GM18526 (cell line): ENCODE results near the gene DYNC2LI1.

Source experiments
- POLR2A ChIP-seq: IDR thresholded peaks from 3 replicates; pipeline ENCODE4 v1.6.1; 2011; ENCODE audit not compliant: insufficient read length; ENCODE audit errors: extremely low read depth

Gene DYNC2LI1

DNA sequence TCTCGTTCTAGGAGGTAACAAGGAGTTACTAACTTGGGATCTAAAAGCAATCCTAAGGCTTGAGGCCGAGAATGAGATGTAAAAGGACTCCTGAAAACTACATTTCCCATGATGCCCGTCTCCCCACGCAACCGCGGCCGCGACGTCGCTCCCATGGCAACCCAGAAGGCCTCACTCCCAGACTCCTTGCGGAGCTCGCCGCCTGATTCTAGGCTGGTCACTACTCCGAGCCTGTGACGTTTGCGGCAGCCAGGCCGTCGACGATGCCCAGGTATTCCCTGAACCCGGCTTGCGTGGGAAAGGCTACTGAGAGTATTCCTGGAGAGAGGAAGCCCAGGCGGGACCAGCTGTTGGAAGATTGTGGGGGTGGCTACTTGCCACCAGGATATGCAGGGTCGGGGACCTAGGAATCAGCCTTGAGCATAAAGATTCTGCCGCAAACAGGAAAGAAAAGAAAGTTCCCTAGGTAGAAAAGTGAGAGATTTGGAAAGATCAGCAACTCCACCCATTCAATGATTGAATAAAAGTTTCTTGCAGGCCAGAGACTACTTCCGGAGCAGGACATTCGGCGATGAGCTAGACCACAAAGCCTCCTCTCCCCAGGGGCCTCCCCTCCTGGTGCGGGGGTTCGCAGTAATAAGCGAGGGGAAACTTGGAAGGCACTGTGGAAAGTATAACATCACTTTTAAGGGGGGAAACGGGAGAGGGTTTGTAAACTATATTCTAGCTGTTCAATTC is at the start of gene DYNC2LI1:
Gene DYNC2LI1 (plus strand): TSS at position 164 of the 738 bp plus-strand sequence. CDS start 100 bp downstream, at position 264.
- peak; percentile 39 for TF ChIP-seq POLR2A

DNA sequence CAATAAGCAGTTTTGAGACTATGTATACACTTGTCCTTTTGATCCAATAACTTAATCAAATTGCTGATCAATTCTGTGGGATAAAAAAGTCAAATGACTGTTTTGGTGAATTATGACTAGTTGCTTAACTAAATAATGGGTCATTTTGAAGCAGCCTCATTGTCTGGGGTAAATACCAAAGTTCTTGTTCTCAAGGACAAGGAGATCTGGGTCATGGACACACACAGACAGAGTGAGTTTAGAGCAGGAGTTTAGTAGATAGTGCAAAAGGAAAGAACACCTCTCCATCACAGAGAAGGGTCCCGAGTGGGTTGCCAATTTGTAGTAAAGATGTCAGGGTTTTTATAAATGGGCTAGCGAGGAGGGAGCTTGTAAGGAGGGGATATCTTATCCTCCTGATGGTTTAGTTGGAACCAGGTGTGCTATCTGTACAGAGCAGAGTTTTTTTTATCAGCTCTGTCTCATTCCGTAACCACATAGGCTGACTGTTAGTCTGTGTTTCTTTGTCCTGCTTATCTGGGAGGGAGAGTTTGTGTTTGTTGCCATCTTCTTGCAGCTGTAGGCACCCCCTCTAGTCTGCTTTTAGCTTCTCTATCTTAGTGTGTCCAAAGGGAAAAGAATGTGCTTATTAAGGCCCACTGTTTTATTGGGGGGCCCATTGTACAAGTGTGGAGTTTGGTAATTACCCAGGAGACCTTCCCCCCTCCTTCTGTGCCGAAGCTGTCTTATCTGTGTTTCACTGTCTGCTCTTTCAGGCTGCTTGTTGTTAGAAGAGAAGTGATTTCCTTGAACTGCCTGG is 48.9 kb upstream of the DYNC2LI1 start:
- no peak for TF ChIP-seq POLR2A

DNA sequence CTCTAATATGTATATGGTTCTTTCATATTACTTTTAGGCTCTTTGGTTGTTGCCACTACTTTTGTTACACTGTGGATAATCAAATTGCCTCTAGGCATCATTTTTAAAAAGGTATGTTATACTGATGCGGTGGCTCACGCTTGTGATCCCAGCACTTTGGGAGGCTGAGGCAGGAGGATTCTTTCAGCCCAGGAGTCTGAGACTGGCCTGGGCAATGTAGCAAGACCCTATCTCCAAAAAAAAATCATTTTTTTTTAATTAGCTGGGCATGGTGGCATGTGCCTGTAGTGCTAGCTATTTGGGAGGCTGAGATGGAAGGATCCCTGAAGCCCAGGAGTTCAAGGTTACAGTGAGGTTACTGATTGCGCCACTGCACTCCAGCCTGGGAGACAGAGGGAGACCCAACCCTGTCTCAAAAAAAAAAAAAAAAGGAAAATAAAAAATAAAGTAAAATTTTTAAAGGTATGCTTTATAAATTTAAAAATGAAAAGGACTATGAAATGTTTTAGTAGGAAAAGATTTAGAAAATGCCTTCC is 48.1 kb upstream of the DYNC2LI1 start:
- TF ChIP-seq POLR2A: no peak

DNA sequence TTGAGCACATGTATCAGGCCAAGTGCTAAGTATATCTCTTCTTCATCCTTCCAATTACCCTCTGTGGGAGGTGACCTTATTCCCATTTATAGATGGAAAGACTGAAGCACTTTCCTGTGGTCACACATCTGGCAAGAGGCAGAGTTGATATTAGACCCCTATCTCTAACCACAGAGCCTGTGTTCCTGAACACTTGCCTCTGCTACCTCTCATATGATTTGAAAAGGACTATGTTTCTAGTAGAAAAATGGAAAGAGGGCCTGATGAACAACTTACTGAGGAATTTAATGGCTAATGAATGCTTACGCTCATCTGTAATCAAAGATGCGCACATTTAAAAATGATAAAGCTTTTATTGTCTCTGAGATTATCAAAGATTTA is 46.2 kb upstream of the DYNC2LI1 start:
- TF ChIP-seq POLR2A: no peak

DNA sequence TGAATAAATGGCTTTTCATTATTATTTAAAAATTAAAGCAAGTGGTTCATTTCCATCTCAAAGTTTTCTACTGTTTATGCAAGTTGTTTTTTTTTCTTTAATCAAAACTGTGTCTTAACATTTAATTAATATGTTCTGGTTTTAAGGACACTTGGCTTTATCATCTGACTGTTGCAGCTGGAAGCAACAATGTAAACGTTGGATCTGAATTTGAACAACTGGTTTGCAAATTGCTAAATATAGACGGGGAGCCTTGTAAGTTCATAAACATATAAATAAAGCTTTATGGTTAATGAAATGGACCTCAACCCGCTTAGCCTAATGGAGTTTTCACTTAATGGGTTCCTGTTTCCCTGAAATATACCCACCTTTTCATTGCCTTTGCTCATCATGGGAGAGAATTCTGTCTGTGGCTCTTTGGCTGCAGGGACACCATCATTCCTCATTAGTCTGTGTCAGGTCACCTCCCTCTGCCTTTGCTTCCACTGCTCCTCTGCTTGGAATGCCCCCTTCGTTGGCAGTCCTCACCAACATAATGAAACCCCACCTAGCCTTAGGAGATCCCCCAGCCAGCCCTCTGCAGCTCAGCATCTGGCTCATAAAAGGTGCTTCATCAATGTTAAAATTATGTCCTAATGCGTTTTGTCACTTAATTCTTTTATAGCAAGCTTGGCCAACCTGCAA is 44.2 kb upstream of the DYNC2LI1 start:
- no peak for TF ChIP-seq POLR2A

DNA sequence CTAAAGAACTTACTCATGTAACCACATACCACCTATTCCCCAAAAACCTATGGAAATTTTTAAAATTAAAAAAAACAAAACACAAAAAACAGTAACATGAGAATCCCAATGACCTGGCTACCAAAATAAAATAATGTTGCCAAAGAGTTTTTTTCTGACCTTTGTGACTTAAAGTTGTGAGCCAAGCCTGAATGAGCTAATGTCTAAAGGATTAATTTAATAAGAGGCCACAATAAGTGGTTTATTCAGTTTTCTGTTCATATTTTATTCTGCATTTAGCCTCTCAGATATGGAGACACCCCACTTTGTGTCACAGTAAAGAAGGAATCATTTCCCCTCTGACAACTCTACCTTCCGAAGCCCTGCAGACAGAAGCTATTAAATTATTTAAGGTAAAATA is 42.6 kb upstream of the DYNC2LI1 start:
- TF ChIP-seq POLR2A: no peak

DNA sequence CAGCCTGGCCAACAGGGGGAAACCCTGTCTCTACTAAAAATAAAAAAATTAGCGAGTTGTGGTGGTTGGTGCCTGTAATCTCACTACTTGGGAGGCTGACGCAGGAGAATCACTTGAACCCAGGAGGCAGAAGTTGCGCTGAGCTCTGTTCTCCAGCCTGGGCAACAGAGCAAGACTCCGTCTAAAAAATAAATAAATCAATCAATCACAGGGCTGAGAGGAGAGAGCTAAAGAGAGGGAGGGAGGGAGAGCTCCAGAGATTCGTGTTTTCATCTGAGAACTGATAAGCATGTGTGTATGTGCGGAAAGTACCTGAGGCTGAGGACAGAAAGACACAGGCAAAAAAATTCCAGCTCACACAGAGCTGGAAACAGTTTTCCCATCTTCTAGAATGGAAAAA is 37.2 kb upstream of the DYNC2LI1 start:
- no peak for TF ChIP-seq POLR2A

DNA sequence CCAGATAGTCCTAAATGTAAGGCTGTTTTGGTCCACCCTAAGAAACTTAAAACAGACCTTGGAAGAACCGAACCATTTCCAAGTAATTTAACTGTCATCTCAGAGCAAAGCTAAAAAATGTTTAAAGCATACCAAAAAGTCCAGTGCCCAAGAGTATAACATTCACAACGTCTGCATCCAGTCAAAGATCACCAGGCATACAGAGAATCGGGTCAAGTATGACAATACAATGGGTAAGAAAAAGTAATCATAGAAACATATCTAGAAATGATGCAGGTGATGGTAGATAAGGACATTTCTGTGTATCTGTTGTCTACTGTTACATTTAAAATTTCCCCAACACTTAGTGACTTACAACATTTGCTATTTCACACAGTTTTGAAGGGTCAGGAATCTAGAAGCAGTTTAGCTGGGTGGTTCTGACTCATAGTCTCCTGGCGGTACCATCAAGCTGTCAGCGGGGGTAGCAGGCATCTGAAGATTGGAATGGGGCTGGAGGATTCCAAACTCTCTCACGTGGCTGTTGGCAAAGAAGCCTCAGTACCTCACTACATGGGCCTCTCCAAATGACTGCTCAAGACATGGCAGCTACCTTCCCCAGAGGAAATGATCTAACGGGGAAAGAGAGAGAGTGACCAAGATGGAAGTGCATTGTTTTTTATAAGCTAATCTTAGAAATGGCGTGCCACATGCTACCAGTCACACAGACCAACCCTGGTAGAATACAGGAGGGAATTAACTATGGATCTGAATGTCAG is 36.6 kb upstream of the DYNC2LI1 start:
- no peak for TF ChIP-seq POLR2A

DNA sequence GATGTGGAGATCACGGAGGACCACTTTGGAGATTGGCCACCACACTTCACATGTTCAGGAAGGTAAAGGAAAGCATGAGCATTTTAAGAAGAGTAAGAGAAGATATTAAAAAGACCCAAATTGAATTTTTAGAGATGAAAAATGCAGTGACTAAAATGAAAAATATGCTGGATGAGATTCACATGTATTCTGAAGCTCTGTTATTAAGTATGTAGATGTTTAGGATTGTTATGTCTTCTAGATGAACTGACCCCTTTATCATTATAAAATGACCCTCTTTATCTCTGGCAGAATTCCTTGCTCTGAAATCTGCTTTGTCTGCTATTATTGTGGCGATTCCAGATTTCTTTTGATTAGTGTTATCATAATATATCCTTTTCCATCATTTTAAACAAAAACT is 36.0 kb upstream of the DYNC2LI1 start:
- TF ChIP-seq POLR2A: no peak

DNA sequence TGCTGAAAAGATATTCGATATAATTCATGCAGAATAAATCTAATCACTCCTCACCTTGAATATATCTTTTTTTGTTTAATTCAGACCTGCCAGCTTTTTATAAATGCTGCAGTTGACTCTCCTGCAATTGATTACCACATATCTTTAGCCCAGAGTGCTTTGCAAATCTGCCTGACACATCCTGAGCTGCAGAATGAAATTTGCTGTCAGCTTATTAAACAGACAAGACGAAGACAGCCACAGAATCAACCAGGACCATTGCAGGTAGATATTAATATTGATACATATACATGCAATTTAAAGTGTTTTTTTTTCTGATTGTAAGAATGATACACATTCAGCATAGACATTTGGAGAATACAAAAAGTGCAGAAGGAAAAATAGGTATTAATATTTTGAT is 35.6 kb upstream of the DYNC2LI1 start:
- TF ChIP-seq POLR2A: no peak

DNA sequence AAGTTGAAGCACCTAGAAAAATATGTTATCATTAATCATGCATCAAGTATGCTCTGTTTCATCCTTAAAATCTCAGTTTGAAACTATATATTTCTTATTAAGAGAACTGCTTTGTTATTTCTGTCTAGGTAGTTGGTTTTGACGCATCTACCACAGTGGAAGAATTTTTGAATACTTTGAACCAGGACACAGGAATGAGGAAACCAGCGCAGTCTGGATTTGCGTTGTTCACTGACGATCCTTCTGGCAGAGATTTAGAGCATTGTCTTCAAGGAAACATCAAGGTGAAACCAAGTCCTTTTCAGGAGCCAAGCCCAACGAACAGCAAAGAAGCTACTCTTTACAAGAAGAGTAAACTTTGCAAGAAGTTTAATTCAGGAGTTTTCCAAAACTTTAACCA is 30.1 kb upstream of the DYNC2LI1 start:
- no peak for TF ChIP-seq POLR2A

DNA sequence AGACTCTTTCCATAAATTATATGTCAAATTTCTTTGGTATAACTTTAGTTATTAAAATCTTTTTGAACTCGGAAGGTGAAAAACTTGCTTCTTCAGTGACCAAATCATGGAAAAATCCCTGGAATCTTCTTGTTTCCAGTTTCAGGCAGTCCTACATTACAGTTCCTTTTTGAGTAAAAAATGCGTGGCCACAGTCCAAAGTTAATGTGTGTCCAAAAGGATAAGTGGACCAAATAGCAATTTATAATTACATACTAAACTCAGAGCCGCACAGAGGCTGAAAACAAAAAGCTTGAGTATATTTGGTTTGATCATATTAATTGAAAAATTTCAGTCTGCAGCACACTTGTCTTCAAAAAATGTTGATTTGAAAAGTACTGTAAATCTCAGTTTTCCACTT is 28.4 kb upstream of the DYNC2LI1 start:
- TF ChIP-seq POLR2A: no peak

DNA sequence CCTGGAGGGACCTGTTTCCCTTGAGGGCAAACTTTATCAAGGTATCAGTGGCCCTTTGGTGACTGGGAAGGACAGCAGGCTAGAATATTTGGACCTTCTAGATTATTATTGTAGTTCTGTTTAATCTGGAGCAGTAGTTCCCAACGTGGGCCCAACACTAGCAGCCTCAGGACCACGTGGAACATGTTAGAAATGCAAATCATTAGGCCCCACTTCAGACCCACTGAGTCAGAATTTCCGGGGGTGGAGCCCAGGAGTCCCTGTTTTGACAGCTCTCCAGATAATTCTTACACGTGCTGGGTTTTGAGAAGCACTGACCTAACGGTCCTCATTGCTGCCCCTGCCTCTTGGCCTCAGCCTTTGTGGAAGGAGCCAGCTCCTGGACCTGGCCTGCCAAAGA is 25.5 kb upstream of the DYNC2LI1 start:
- no peak for TF ChIP-seq POLR2A

DNA sequence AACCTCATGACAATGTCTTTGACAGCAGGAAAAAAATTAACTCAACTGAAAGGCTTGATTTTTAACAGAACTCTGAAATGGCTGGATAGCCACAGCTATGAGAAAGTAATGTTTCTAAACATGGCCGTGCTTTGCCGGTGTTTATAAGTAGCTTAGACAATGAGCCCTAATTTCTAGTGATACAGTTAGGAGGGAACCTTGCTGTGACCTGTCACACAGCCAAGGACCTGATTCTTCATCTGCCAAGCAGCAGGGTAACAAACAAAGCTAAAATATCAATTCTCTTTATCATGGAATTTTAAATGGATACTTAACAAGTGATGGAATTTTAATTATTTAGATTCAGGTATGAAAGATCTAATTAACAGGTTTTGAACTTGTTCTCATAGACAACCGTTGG is 24.3 kb upstream of the DYNC2LI1 start:
- no peak for TF ChIP-seq POLR2A

DNA sequence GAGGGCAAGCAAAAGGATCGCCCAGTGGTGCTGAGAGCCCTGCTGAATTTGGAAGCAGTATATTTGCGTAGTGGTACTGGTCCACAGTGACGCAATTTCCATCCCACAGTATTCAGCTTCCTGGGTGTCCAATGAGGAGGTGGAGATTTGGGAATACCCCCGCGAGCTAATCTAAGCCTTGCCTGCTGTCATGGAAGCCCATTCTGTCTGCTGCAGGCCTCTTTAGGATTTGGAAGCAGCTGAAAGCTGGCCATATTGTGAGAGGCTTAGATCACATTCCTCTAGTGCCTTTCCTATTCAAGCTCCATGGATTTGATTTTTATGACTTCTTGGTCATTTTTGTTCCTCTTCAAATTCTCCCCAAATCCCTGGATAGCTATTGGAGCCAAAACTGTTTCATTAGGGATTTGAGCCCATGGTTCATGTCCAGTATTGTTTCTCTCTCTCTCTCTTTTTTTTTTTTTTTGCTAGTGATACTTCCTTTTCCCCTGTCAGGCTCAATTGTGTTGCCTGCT is 22.3 kb upstream of the DYNC2LI1 start:
- no peak for TF ChIP-seq POLR2A

DNA sequence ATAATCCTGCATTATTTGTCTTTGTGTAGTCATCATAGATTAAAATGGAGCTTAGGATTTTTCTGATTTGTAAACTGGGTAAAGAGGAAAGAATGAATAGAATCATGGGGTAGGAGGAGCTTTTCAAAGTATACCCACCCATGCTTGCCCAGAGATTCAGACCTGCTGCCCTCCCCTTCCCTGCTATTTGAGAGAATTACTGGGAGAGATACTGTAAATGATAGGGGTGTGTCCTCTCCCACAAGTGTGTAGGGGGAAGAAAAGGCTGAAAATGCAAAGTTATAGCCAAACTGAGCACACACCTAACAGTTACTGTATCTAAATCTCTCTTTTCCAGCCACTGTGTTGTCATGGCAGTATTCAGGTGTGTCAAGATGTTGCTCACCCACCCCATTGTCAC is 21.5 kb upstream of the DYNC2LI1 start:
- no peak for TF ChIP-seq POLR2A
